Ascending aorta (tissue), 2 donors: ENCODE results near the gene SF3B6. TPM values are rescaled to one million over a fixed set of nuclear protein-coding genes. Genes with fewer than 3 reads are reported as not detected.

Experiments used
- DNase-seq, 2 donors: peaks; one replicate each; pipeline ENCODE4 v3.0.0-alpha.2; 2019; ENCODE audit warnings: low spot score in 2 of 2
- H3K27ac ChIP-seq, 2 donors: fragments of 200-600 bp; sonication (generic); one replicate each; pipeline ENCODE4 v1.5.1; 2016 to 2017; ENCODE audit warnings: mild to moderate bottlenecking in 1 of 2
- H3K27me3 ChIP-seq: fragments of 200-600 bp; sonication (generic); one replicate; pipeline ENCODE4 v1.5.1; 2017
- H3K36me3 ChIP-seq, 2 donors: fragments of 200-600 bp; sonication (generic); one replicate each; pipeline ENCODE4 v1.5.1; 2016
- H3K4me1 ChIP-seq, 2 donors: fragments of 200-600 bp; sonication (generic); one replicate each; pipeline ENCODE4 v1.5.1; 2016 to 2017; ENCODE audit warnings: mild to moderate bottlenecking in 1 of 2
- H3K4me3 ChIP-seq, 2 donors: fragments of 200-600 bp; sonication (generic); one replicate each; pipeline ENCODE4 v1.5.1; 2016 to 2017; ENCODE audit warnings: mild to moderate bottlenecking in 1 of 2
- H3K9me3 ChIP-seq, 2 donors: fragments of 200-600 bp; sonication (generic); one replicate each; pipeline ENCODE4 v1.5.1; 2016
- intact Hi-C: fragments of 100-400 bp; cut with DNase I; formaldehyde crosslinking; loops from one replicate; pipeline ENCODE4 v1.15.1; 2023
- total RNA-seq: library from RNA; depleted of rRNA; stranded (reverse); fragments of >200 nt; gene quantifications from one replicate; pipeline ENCODE4 v1.1.0, GENCODE V29; 2016
- TF ChIP-seq, protein P1 (sequence below), 3 experiments: fragments of 200-600 bp in 2 of 3; fragments of 450-650 bp in 1 of 3; sonication (generic) in 2 of 3; IDR thresholded peaks; one replicate each; pipeline ENCODE4 v1.5.1; 2016 to 2019; ENCODE audit warnings: antibody characterized with exemption in 3 of 3, mild to moderate bottlenecking in 1 of 3, moderate library complexity in 1 of 3

Gene SF3B6
- total RNA-seq, 1 donor from 2014 or later = 26.9 TPM

- H3K36me3 ChIP-seq = peaks cover 11 to 29% of the 10 kb centered on the region in 2 donors
- H3K4me3 ChIP-seq = no peak overlapping the region
- H3K9me3 ChIP-seq = no peaks in the 10 kb centered on the region
- intact Hi-C loops = no loop called here
- peaks cover 0 to 9% of the 10 kb centered on the region in 2 donors for H3K4me1 ChIP-seq
- TF ChIP-seq, protein P1, sequence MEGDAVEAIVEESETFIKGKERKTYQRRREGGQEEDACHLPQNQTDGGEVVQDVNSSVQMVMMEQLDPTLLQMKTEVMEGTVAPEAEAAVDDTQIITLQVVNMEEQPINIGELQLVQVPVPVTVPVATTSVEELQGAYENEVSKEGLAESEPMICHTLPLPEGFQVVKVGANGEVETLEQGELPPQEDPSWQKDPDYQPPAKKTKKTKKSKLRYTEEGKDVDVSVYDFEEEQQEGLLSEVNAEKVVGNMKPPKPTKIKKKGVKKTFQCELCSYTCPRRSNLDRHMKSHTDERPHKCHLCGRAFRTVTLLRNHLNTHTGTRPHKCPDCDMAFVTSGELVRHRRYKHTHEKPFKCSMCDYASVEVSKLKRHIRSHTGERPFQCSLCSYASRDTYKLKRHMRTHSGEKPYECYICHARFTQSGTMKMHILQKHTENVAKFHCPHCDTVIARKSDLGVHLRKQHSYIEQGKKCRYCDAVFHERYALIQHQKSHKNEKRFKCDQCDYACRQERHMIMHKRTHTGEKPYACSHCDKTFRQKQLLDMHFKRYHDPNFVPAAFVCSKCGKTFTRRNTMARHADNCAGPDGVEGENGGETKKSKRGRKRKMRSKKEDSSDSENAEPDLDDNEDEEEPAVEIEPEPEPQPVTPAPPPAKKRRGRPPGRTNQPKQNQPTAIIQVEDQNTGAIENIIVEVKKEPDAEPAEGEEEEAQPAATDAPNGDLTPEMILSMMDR (IDR thresholded peaks at IDR 0.05) = no peak
- no peak for DNase-seq
- no peak overlapping the region for H3K27ac ChIP-seq
- no peaks in the 10 kb centered on the region for H3K27me3 ChIP-seq
These were observed 10.9 kb upstream of the SF3B6 start for GRCh38 chr2:24087032-24087431.

DNA sequence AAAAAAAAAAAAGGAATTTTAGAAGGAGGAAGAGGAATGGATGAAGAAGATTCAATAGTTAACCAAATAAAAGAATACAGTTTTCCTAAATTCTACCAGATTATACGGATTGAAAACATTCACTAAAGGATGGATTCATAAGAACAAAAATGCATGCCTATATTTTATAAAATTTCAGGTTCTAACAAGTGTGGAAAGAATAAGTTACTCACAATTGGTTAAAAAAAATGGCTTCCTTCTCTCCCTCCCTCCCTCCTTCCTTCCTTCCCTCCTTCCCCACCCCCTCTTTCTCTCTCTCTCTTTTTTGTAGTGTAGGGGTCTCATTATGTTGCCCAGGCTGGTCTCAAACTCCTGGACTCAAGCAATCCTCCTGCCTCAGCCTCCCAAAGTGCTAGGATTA is 10.1 kb upstream of the SF3B6 start:
- Histone ChIP-seq H3K27ac (no peak overlapping the region), H3K27me3 (no peaks in the 10 kb centered on the region), H3K9me3 (no peaks in the 10 kb centered on the region), H3K36me3 (peaks cover 15 to 33% of the 10 kb centered on the region in 2 donors), H3K4me1 (peaks cover 0 to 9% of the 10 kb centered on the region in 2 donors), H3K4me3 (no peak overlapping the region)
- TF ChIP-seq, protein P1 (IDR thresholded peaks at IDR 0.05) = no peak
- intact Hi-C loops = no loop called here
- DNase-seq = no peak

DNA sequence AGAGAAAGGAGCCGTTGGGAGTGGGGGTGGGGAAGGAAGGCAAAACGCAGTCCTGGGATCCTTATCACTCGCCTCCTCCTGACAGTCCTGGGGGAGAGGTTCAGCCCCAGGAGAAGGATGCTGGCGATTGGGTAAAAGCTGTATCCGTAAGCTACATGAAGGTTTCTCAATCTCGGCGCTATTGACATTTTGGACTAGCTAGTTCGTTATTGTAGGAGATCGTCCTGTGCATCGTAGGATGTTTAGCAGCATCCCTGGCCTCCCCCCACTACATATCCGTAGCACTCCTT is 9.0 kb upstream of the SF3B6 start:
- H3K4me1 ChIP-seq = peaks cover 0 to 9% of the 10 kb centered on the region in 2 donors
- no peaks in the 10 kb centered on the region for H3K27me3 ChIP-seq
- TF ChIP-seq, protein P1 (IDR thresholded peaks at IDR 0.05) = no peak
- peaks cover 20 to 39% of the 10 kb centered on the region in 2 donors for H3K36me3 ChIP-seq
- H3K9me3 ChIP-seq = no peaks in the 10 kb centered on the region
- no peak for DNase-seq
- H3K27ac ChIP-seq = peak overlapping the region; percentile 77 to 92
- intact Hi-C loops = loop anchor here (2.0 kb wide), 1 partner anchor 38 kb away; the partner anchor contains the start of genes FAM228B and PFN4
- peak overlapping the region; percentile 63 to 80 for H3K4me3 ChIP-seq

- peaks cover 20 to 38% of the 10 kb centered on the region in 2 donors for H3K36me3 ChIP-seq
These were observed 8.5 kb upstream of the SF3B6 start, which contains the start of gene TP53I3 for GRCh38 chr2:24084386-24085199. TSS of gene TP53I3 (minus strand) at chr2:24084834. CDS start at chr2:24084326, 508 bp downstream.

DNA sequence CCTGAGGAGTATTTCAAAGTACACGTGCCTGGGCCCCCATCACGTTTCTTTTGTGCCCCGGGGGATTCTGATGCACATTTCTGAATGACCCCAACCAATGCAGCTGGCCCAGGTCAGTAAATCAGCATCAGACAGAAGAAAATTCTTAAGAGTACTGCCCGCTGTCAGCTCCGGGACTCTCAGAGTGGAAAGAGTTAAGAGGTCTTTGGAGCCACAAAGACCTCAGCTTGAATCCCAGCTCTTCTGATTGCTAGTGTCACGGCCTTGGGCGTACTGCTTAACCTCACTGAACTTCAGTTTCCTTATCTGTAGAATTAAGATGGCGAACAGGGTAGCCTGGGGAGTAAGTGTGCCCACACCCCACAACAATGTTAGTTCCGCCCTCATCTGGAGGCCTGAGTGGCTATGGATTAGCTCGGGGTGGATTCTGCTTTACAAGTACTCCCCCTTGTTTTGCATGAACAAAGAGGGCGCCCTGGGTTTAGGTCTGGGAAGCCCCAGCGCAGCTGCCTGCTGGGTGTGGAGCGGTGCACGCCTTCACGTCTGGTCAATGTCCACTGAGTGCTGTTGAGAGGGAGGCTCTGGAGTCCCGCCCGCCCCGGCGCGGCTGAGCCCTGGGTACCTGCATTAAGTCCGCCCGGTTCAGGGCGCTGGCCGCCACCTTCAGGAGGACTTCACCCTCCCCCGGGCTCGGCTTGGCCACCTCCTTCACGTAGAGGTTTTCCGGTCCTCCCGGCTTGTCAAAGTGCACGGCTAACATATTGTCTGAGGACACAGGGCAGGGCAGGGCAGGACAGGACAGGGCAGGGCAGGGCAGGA is 7.7 kb upstream of the SF3B6 start:
- TF ChIP-seq, protein P1 (IDR thresholded peaks at IDR 0.05) = no peak
- Histone ChIP-seq H3K36me3 (peaks cover 17 to 35% of the 10 kb centered on the region in 2 donors), H3K4me3 (peak overlapping the region; percentile 63 to 80), H3K4me1 (peaks cover 0 to 9% of the 10 kb centered on the region in 2 donors), H3K27me3 (no peaks in the 10 kb centered on the region), H3K9me3 (no peaks in the 10 kb centered on the region), H3K27ac (peak overlapping the region; percentile 77 to 92)
- intact Hi-C loops = loop anchor here (1.0 to 5.0 kb wide), 4 partner anchors 7 to 261 kb away; partner anchors contain the start of genes ATAD2B, FAM228B, PFN4 and SF3B6
- peak; percentile 33 to 82 for DNase-seq

More at GRCh38 chr2:24084386-24085199, 8.5 kb upstream of the SF3B6 start, which contains the start of gene TP53I3:
- DNase-seq = peak; percentile 67 to 92
- H3K9me3 ChIP-seq = no peaks in the 10 kb centered on the region
- H3K4me3 ChIP-seq = peak within 1 kb of the TSS; percentile 63 to 80
- no peaks in the 10 kb centered on the region for H3K27me3 ChIP-seq
- H3K4me1 ChIP-seq = peaks cover 0 to 9% of the 10 kb centered on the region in 2 donors
- intact Hi-C loops = loop anchor here (1.0 to 5.0 kb wide), 4 partner anchors 8 to 262 kb away; partner anchors contain the start of genes ATAD2B, FAM228B, PFN4 and SF3B6
- peak within 1 kb of the TSS; percentile 77 to 92 for H3K27ac ChIP-seq
- TF ChIP-seq, protein P1 (IDR thresholded peaks at IDR 0.05) = peak; percentile 94 to 97 (median 95)
